HepG2 (cell line): ENCODE results near the gene ARMC3. TPM values are rescaled to one million over a fixed set of nuclear protein-coding genes. Genes with fewer than 3 reads are reported as not detected.

Experiments
- ATAC-seq: fragments of 200-7000 bp; cut with Tn5 transposase; 3 replicates; pipeline ENCODE4 v1.9.1; 2020; ENCODE audit warnings: mild to moderate bottlenecking, moderate library complexity
- BruUV-seq: library from RNA; stranded (reverse); fragments of 400-500 nt; replicated peaks from 2 replicates; lab custom pipeline; 2021; lab: Mats Ljungman, UMichigan
- CTCF ChIA-PET: fragments of 300-600 bp; formaldehyde crosslinking; extraction: SDS; loops from one replicate; lab custom pipeline; 2021; ENCODE audit warnings: low total read pairs, inconsistent platforms, low intra/inter-chr PET ratio; lab: Yijun Ruan, JAX
- POLR2A ChIA-PET: fragments of 350-600 bp; sonication (Branson Sonifier 250); formaldehyde crosslinking; loops from one replicate; lab custom pipeline; 2020; ENCODE audit warnings: antibody characterized with exemption, inconsistent platforms; lab: Yijun Ruan, JAX
- DNase-seq: peaks from one replicate; pipeline ENCODE4 v3.0.0-alpha.2; 2015; ENCODE audit warnings: low spot score
- FAIRE-seq: peaks from 3 replicates; lab custom pipeline; 2011; peaks lifted over from hg19 to GRCh38; lab: Jason Lieb, UNC
- H2AFZ ChIP-seq: one replicate; pipeline ENCODE4 v1.6.1; 2011; ENCODE audit warnings: low read length, inconsistent platforms
- H3K27ac ChIP-seq: fragments of 300-600 bp; 3 replicates; pipeline ENCODE4 v1.8.0; 2011; ENCODE audit warnings: mixed run types, mild to moderate bottlenecking, mixed read lengths, low read length, inconsistent platforms; ENCODE audit not compliant: insufficient read depth; ENCODE audit errors: extremely low read length
- H3K27me3 ChIP-seq, 2 experiments: fragments of 200-600 bp in 1 of 2; 2 replicates in 1 of 2; 3 replicates in 1 of 2; pipeline versions ENCODE4 v1.6.0 to v1.8.0; 2011; ENCODE audit warnings: low read length in 2 of 2, mild to moderate bottlenecking in 2 of 2, moderate library complexity in 2 of 2, inconsistent platforms in 1 of 2; ENCODE audit not compliant: insufficient read depth in 2 of 2, control insufficient read depth in 1 of 2
- H3K36me3 ChIP-seq, 2 experiments: fragments of 200-600 bp in 1 of 2; replicated peaks in 1 of 2; 2 replicates in 1 of 2; 3 replicates in 1 of 2; pipeline versions ENCODE4 v1.5.1 to v1.8.0; 2011; ENCODE audit warnings: low read length in 2 of 2, inconsistent platforms in 1 of 2; ENCODE audit not compliant: insufficient read depth in 2 of 2, control insufficient read depth in 1 of 2
- H3K4me1 ChIP-seq: 2 replicates; pipeline ENCODE4 v1.5.1; 2012; ENCODE audit warnings: low read length, inconsistent platforms; ENCODE audit not compliant: insufficient read depth
- H3K4me2 ChIP-seq: 2 replicates; pipeline ENCODE4 v1.6.0; 2011; ENCODE audit warnings: low read depth, low read length, inconsistent platforms
- H3K4me3 ChIP-seq, 3 experiments: fragments of 200-600 bp in 1 of 3; sonication (generic), shearing (Covaris generic) in 1 of 3; replicated peaks in 1 of 3; 2 replicates each; pipeline ENCODE4 v1.5.1; 2011 to 2016; ENCODE audit warnings: low read length in 3 of 3, inconsistent platforms in 2 of 3, low read depth in 2 of 3, mild to moderate bottlenecking in 2 of 3, control low read depth in 1 of 3, mixed read lengths in 1 of 3; ENCODE audit not compliant: insufficient read depth in 1 of 3
- H3K79me2 ChIP-seq: one replicate; pipeline ENCODE4 v1.6.1; 2011; ENCODE audit warnings: low read length, inconsistent platforms; ENCODE audit not compliant: insufficient read depth
- H3K9ac ChIP-seq: 2 replicates; pipeline ENCODE4 v1.6.0; 2011; ENCODE audit warnings: mild to moderate bottlenecking, low read depth, low read length, inconsistent platforms; ENCODE audit not compliant: insufficient read depth
- H3K9me3 ChIP-seq: 2 replicates; pipeline ENCODE4 v1.5.1; 2012; ENCODE audit warnings: mild to moderate bottlenecking, low read length
- H4K20me1 ChIP-seq: 2 replicates; pipeline ENCODE4 v1.6.0; 2011; ENCODE audit warnings: inconsistent platforms, mild to moderate bottlenecking, low read length, moderate library complexity; ENCODE audit not compliant: insufficient read depth
- HDAC1 ChIP-seq: sonication (generic); formaldehyde crosslinking; IDR thresholded peaks from 2 replicates; pipeline ENCODE4 v1.5.1; 2020; ENCODE audit warnings: mild to moderate bottlenecking, missing genetic modification reagents
- HMGA1 ChIP-seq: sonication (generic); formaldehyde crosslinking; conservative IDR thresholded peaks from 2 replicates; pipeline ENCODE4 v1.4.0; 2020; ENCODE audit warnings: missing genetic modification reagents
- PAWR ChIP-seq: sonication (generic); formaldehyde crosslinking; IDR thresholded peaks from 2 replicates; pipeline ENCODE4 v1.4.0; 2020; ENCODE audit warnings: missing genetic modification reagents, mild to moderate bottlenecking, borderline replicate concordance
- PAX8 ChIP-seq: sonication (generic); formaldehyde crosslinking; IDR thresholded peaks from 2 replicates; pipeline ENCODE4 v1.8.0; 2022; ENCODE audit warnings: mild to moderate bottlenecking, missing genetic modification reagents, borderline replicate concordance
- RFXAP ChIP-seq: sonication (generic); formaldehyde crosslinking; IDR thresholded peaks from 2 replicates; pipeline ENCODE4 v1.4.0; 2020; ENCODE audit warnings: missing genetic modification reagents, borderline replicate concordance
- SETDB1 ChIP-seq: sonication (generic); formaldehyde crosslinking; IDR thresholded peaks from 2 replicates; pipeline ENCODE4 v1.5.1; 2020; ENCODE audit warnings: missing genetic modification reagents, mild to moderate bottlenecking, borderline replicate concordance
- ZEB1 ChIP-seq: IDR thresholded peaks from 2 replicates; pipeline ENCODE4 v1.6.1; 2012; ENCODE audit warnings: mild to moderate bottlenecking, low read depth, inconsistent platforms; ENCODE audit not compliant: insufficient replicate concordance
- ZFAT ChIP-seq: sonication (generic); formaldehyde crosslinking; conservative IDR thresholded peaks from 2 replicates; pipeline ENCODE4 v1.8.1; 2023; ENCODE audit warnings: missing genetic modification reagents, inconsistent platforms
- ZNF143 ChIP-seq: sonication (generic); formaldehyde crosslinking; IDR thresholded peaks from 2 replicates; pipeline ENCODE4 v1.4.0; 2020; ENCODE audit warnings: missing genetic modification reagents
- ZNF468 ChIP-seq: sonication (generic); formaldehyde crosslinking; IDR thresholded peaks from 2 replicates; pipeline ENCODE4 v1.8.0; 2022; ENCODE audit warnings: mild to moderate bottlenecking, moderate library complexity, missing genetic modification reagents
- ZNF615 ChIP-seq: sonication (generic); formaldehyde crosslinking; IDR thresholded peaks from 2 replicates; pipeline ENCODE4 v1.5.0; 2020; ENCODE audit warnings: mild to moderate bottlenecking, missing genetic modification reagents, borderline replicate concordance
- ZNF746 ChIP-seq: sonication (generic); formaldehyde crosslinking; IDR thresholded peaks from 2 replicates; pipeline ENCODE4 v1.8.0; 2022; ENCODE audit warnings: mild to moderate bottlenecking, missing genetic modification reagents
- ZNF788 ChIP-seq: sonication (generic); formaldehyde crosslinking; IDR thresholded peaks from 2 replicates; pipeline ENCODE4 v1.5.0; 2020; ENCODE audit warnings: mild to moderate bottlenecking, missing genetic modification reagents, borderline replicate concordance
- ZNF816 ChIP-seq: sonication (generic); formaldehyde crosslinking; IDR thresholded peaks from 2 replicates; pipeline ENCODE4 v1.8.0; 2022; ENCODE audit warnings: missing genetic modification reagents, mild to moderate bottlenecking, borderline replicate concordance
- WGBS: methylation state at CpG from one replicate; pipeline ENCODE4 v1.1.6; 2017; ENCODE audit warnings: low lambda C conversion rate; 5-methylcytosine and 5-hydroxymethylcytosine counted together
- in situ Hi-C: cut with HindIII; loops from 2 replicates; pipeline ENCODE4 v1.10.0; 2017; ENCODE audit warnings: low pct_unique_long_range_greater_than_20kb; ENCODE audit not compliant: extremely low pct_ligation_motif_present
- intact Hi-C: fragments of 100-400 bp; cut with micrococcal nuclease; formaldehyde crosslinking; loops from one replicate; pipeline ENCODE4 v1.10.0; 2022; ENCODE audit not compliant: unreplicated experiment
- polyA plus RNA-seq, 8 experiments: library from polyadenylated mRNA; depleted of rRNA in 3 of 8; stranded (reverse) in 7 of 8; unstranded in 1 of 8; fragments of >200 nt; fragmentation: Illumina TruSeq in 4 of 8; extraction: Trizol in 4 of 8; gene quantifications; 2 replicates each; pipeline versions ENCODE4 v1.2.1 to v1.2.3, GENCODE V29; 2011 to 2016; ENCODE audit warnings: low read depth in 4 of 8, missing spikeins in 1 of 8, mixed read lengths in 1 of 8; ENCODE audit not compliant: insufficient read depth in 1 of 8
- total RNA-seq, 5 experiments: library from RNA; depleted of rRNA; stranded (reverse); fragments of >200 nt; fragmentation: Illumina TruSeq; extraction: Trizol; gene quantifications; 2 replicates each; pipeline ENCODE4 v1.2.3, GENCODE V29; 2016; ENCODE audit warnings: low read depth in 1 of 5
- TF ChIP-seq, protein P1 (sequence below): sonication (generic); formaldehyde crosslinking; IDR thresholded peaks from 2 replicates; pipeline ENCODE4 v1.4.0; 2020; ENCODE audit warnings: missing genetic modification reagents
- TF ChIP-seq, protein P2 (sequence below): sonication (generic); formaldehyde crosslinking; IDR thresholded peaks from 2 replicates; pipeline ENCODE4 v1.4.0; 2020; ENCODE audit warnings: missing genetic modification reagents, borderline replicate concordance

The ARMC3 gene
- total and polyA plus RNA-seq, 2 of the 13 experiments (the other 11 are each of a cell fraction or from before 2014, with no cell fraction given): not detected

DNA sequence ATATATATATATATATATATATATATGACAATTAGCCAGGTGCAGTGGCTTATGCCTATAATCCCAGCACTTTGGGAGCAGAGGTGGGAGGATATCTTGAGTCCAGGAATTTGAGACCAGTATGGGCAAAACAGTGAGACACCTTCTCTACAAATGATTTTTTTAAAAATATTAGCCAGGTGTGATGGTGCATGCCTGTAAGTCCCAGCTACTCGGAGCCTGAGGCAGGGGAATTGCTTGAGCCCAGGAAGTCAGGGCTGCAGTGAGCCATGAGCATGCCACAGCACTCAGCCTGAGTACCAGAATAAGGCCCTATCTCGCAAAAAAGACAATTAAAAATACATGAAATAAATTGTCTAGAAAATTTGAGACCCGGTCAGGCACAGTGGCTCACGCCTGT lies 120.3 kb downstream of the ARMC3 start:
- Histone ChIP-seq H3K9me3 (no peaks in the 10 kb centered on the region), H3K79me2 (no peaks in the 10 kb centered on the region), H3K4me2 (no peak overlapping the region), H3K4me3 (no peak overlapping the region), H3K36me3 (no peaks in the 10 kb centered on the region), H2AFZ (no peak overlapping the region), H3K27me3 (peaks cover 0 to 6% of the 10 kb centered on the region in 2 experiments; a peak in 2 of 5 replicates), H3K9ac (no peak overlapping the region), H3K4me1 (no peaks in the 10 kb centered on the region), H3K27ac (no peak overlapping the region), H4K20me1 (no peaks in the 10 kb centered on the region)
- ATAC-seq (no peak), FAIRE-seq (no peak), DNase-seq (no peak)
- no TSS peak for BruUV-seq
- ChIA-PET CTCF (no interaction called here), POLR2A (no interaction called here)
- in situ Hi-C loops (no loop called here), intact Hi-C loops (no loop called here)
- WGBS: 13% methylated on average over 4 of the region's 4 CpGs
- TF ChIP-seq ZNF615 (CRISPR knock-in tag) (no peak), ZFAT (CRISPR knock-in tag) (no peak), PAWR (CRISPR knock-in tag) (no peak)
- TF ChIP-seq, protein P1, sequence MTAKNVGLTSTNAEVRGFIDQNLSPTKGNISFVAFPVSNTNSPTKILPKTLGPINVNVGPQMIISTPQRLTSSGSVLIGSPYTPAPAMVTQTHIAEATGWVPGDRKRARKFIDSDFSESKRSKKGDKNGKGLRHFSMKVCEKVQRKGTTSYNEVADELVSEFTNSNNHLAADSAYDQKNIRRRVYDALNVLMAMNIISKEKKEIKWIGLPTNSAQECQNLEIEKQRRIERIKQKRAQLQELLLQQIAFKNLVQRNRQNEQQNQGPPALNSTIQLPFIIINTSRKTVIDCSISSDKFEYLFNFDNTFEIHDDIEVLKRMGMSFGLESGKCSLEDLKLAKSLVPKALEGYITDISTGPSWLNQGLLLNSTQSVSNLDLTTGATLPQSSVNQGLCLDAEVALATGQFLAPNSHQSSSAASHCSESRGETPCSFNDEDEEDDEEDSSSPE (CRISPR knock-in tag): no peak

DNA sequence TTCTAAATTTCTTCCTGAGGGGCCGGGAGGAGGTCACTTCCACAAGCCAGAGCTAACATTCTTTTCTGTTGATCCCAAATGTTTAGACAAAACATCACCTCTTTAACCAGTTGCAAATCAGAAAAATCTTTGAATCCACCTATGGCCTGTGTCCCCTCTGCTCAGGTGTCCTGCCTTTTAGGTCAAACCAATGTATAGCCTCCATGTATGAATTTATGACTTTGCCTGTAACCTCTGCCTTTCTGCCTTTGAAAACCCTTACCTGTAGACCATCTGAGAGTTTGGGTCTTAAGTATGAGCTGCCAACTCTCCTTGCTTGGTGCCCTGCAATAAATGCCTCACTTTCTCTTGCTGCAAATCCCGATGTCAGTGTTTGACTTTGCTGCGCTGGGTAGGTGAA lies 123.4 kb downstream of the ARMC3 start:
- in situ Hi-C loops (no loop called here), intact Hi-C loops (no loop called here)
- H3K4me2 ChIP-seq: no peak overlapping the region
- H3K9me3 ChIP-seq: no peaks in the 10 kb centered on the region
- no peaks in the 10 kb centered on the region for H3K4me1 ChIP-seq
- H3K79me2 ChIP-seq: no peaks in the 10 kb centered on the region
- H3K4me3 ChIP-seq: no peak overlapping the region
- H4K20me1 ChIP-seq: no peaks in the 10 kb centered on the region
- BruUV-seq: no TSS peak
- CTCF ChIA-PET: no interaction called here
- no peak for ATAC-seq
- H2AFZ ChIP-seq: no peak overlapping the region
- H3K36me3 ChIP-seq: no peaks in the 10 kb centered on the region
- H3K27ac ChIP-seq: no peak overlapping the region
- POLR2A ChIA-PET: no interaction called here
- no peak overlapping the region for H3K9ac ChIP-seq
- no peak for DNase-seq
- FAIRE-seq: no peak
- H3K27me3 ChIP-seq: peaks cover 0 to 7% of the 10 kb centered on the region in 2 experiments; a peak in 2 of 5 replicates
- WGBS: 31% methylated on average over 3 of the region's 3 CpGs
- no peak for TF ChIP-seq HMGA1 (CRISPR knock-in tag)
- no peak for TF ChIP-seq ZNF746 (CRISPR knock-in tag)
- TF ChIP-seq ZEB1: no peak
- TF ChIP-seq PAX8 (CRISPR knock-in tag): no peak
- no peak for TF ChIP-seq ZNF816 (CRISPR knock-in tag)
- TF ChIP-seq, protein P2, sequence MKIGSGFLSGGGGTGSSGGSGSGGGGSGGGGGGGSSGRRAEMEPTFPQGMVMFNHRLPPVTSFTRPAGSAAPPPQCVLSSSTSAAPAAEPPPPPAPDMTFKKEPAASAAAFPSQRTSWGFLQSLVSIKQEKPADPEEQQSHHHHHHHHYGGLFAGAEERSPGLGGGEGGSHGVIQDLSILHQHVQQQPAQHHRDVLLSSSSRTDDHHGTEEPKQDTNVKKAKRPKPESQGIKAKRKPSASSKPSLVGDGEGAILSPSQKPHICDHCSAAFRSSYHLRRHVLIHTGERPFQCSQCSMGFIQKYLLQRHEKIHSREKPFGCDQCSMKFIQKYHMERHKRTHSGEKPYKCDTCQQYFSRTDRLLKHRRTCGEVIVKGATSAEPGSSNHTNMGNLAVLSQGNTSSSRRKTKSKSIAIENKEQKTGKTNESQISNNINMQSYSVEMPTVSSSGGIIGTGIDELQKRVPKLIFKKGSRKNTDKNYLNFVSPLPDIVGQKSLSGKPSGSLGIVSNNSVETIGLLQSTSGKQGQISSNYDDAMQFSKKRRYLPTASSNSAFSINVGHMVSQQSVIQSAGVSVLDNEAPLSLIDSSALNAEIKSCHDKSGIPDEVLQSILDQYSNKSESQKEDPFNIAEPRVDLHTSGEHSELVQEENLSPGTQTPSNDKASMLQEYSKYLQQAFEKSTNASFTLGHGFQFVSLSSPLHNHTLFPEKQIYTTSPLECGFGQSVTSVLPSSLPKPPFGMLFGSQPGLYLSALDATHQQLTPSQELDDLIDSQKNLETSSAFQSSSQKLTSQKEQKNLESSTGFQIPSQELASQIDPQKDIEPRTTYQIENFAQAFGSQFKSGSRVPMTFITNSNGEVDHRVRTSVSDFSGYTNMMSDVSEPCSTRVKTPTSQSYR: no peak
- no peak for TF ChIP-seq SETDB1
- TF ChIP-seq HDAC1: no peak
- TF ChIP-seq ZNF143 (CRISPR knock-in tag): no peak
- TF ChIP-seq RFXAP (CRISPR knock-in tag): no peak
- TF ChIP-seq ZNF468 (CRISPR knock-in tag): no peak
- no peak for TF ChIP-seq ZNF788 (CRISPR knock-in tag)
